RWPE2 (cell line): ENCODE results near the gene RECQL.

ENCODE experiments used
- ATAC-seq: fragments of 200-7000 bp; cut with Tn5 transposase; 3 replicates; pipeline ENCODE4 v1.9.1; 2021; ENCODE audit warnings: low read depth
- DNase-seq: peaks from one replicate; pipeline ENCODE4 v3.0.0-alpha.2; 2020; ENCODE audit warnings: low spot score
- H3K27ac ChIP-seq: fragments of 450-650 bp; 2 replicates; pipeline ENCODE4 v1.5.1; 2017; ENCODE audit warnings: mild to moderate bottlenecking; ENCODE audit not compliant: poor library complexity, severe bottlenecking
- H3K27me3 ChIP-seq: fragments of 250-450 bp; sonication (Bioruptor Pico); 2 replicates; pipeline ENCODE4 v1.5.1; 2021; ENCODE audit warnings: mild to moderate bottlenecking, moderate library complexity; ENCODE audit not compliant: insufficient read depth, poor library complexity, severe bottlenecking
- H3K36me3 ChIP-seq: fragments of 250-450 bp; sonication (Bioruptor Pico); 2 replicates; pipeline ENCODE4 v1.5.1; 2020; ENCODE audit warnings: low read depth, mild to moderate bottlenecking, moderate library complexity
- H3K4me1 ChIP-seq: fragments of 250-450 bp; sonication (Bioruptor Pico); 2 replicates; pipeline ENCODE4 v1.5.1; 2021; ENCODE audit warnings: mild to moderate bottlenecking, moderate library complexity; ENCODE audit not compliant: insufficient read depth, poor library complexity, severe bottlenecking
- H3K4me3 ChIP-seq: fragments of 250-450 bp; sonication (Bioruptor Pico); 2 replicates; pipeline ENCODE4 v1.5.1; 2021; ENCODE audit warnings: mild to moderate bottlenecking, moderate library complexity; ENCODE audit not compliant: severe bottlenecking
- H3K9me3 ChIP-seq: fragments of 250-450 bp; sonication (Bioruptor Pico); 2 replicates; pipeline ENCODE4 v1.5.1; 2021; ENCODE audit warnings: mild to moderate bottlenecking, moderate library complexity; ENCODE audit not compliant: severe bottlenecking
- TF ChIP-seq, protein P1 (sequence below): fragments of 450-650 bp; IDR thresholded peaks from one replicate; pipeline ENCODE4 v1.5.1; 2017; ENCODE audit warnings: mild to moderate bottlenecking, moderate library complexity; ENCODE audit not compliant: poor library complexity, severe bottlenecking

Gene RECQL

GRCh38 chr12:21538061-21538653 is 36.7 kb upstream of the RECQL start:
- no peak for DNase-seq
- Histone ChIP-seq H3K9me3 (no peaks in the 10 kb centered on the region), H3K27ac (no peak overlapping the region), H3K27me3 (no peaks in the 10 kb centered on the region), H3K4me3 (no peak overlapping the region), H3K36me3 (no peaks in the 10 kb centered on the region), H3K4me1 (no peaks in the 10 kb centered on the region)
- no peak for ATAC-seq
- TF ChIP-seq, protein P1, sequence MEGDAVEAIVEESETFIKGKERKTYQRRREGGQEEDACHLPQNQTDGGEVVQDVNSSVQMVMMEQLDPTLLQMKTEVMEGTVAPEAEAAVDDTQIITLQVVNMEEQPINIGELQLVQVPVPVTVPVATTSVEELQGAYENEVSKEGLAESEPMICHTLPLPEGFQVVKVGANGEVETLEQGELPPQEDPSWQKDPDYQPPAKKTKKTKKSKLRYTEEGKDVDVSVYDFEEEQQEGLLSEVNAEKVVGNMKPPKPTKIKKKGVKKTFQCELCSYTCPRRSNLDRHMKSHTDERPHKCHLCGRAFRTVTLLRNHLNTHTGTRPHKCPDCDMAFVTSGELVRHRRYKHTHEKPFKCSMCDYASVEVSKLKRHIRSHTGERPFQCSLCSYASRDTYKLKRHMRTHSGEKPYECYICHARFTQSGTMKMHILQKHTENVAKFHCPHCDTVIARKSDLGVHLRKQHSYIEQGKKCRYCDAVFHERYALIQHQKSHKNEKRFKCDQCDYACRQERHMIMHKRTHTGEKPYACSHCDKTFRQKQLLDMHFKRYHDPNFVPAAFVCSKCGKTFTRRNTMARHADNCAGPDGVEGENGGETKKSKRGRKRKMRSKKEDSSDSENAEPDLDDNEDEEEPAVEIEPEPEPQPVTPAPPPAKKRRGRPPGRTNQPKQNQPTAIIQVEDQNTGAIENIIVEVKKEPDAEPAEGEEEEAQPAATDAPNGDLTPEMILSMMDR: no peak

DNA sequence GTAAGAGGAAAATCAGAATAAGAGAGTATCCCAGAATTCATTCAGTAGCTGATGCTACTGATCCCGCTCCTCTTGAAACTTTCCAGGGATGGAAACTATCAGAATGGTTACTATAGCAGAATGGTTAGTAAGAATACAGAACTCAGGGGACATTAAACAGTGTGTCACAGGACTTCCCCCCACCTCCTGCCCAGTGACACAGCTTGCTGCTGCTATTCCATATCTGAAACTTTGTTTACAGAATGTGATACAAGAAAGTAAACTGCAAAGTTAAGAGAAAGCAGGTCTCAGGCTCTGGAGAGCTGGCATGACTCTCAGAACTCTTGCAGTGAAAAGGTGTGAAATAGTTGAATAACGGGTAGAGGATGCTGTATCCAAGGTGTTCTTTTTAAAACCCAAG is 28.0 kb upstream of the RECQL start:
- no peaks in the 10 kb centered on the region for H3K36me3 ChIP-seq
- no peaks in the 10 kb centered on the region for H3K27me3 ChIP-seq
- H3K4me3 ChIP-seq: no peak overlapping the region
- TF ChIP-seq, protein P1: no peak
- DNase-seq (no peak), ATAC-seq (no peak)
- peaks cover 7% of the 10 kb centered on the region for H3K4me1 ChIP-seq
- H3K27ac ChIP-seq: no peak overlapping the region
- no peaks in the 10 kb centered on the region for H3K9me3 ChIP-seq

GRCh38 chr12:21528953-21529352 is 27.5 kb upstream of the RECQL start:
- no peak overlapping the region for H3K4me3 ChIP-seq
- no peaks in the 10 kb centered on the region for H3K27me3 ChIP-seq
- H3K36me3 ChIP-seq: no peaks in the 10 kb centered on the region
- TF ChIP-seq, protein P1: no peak
- H3K9me3 ChIP-seq: no peaks in the 10 kb centered on the region
- ATAC-seq (no peak), DNase-seq (no peak)
- no peak overlapping the region for H3K27ac ChIP-seq
- H3K4me1 ChIP-seq: peaks cover 7% of the 10 kb centered on the region

DNA sequence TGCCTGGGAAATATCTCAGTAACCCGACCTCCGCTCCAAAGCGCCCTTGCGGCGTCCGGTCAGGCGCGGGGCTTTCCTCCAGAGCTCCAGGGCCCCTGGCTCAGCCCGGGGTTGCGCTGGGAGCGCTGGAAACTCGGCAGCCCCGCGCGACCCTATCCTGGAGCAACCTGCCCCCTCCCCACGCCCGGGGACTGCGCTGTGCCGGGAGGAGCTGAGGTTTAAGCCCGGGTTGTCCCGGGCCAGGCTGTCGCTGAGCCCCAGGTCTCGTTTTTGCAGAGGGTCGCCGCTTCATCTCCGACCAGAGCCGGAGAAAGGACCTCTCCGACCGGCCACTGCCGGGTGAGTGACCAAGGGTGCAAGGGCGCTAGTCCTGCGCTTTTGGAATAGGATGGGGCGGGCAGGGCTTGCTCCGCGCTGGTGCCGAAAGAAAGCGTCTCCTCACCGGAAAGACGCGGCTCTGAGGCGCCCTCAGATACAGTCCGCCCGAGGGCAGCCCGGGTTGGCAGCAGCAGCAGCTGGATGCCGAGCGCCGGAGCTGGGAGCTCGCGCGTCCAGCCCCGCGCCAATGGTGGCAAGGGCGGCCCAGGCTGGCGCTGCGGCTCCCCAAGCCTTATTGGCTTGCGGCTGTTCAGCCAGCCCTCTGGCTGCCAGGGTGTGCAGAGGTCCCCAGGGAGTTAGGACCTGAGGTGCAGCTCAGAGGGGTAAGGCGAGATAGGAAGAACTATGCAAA is 26.2 kb upstream of the RECQL start:
- peak; percentile 50 for DNase-seq
- Histone ChIP-seq H3K4me1 (peaks cover 7% of the 10 kb centered on the region), H3K27me3 (no peaks in the 10 kb centered on the region), H3K9me3 (no peaks in the 10 kb centered on the region), H3K27ac (no peak overlapping the region), H3K4me3 (peak overlapping the region; percentile 39), H3K36me3 (no peaks in the 10 kb centered on the region)
- TF ChIP-seq, protein P1: no peak
- ATAC-seq: peak; percentile 94
